ENCODE results near the gene OR6C70.
"Not testable (repeated sequence)": the region's sequence is repeated elsewhere in the genome, so short reads cannot be mapped to it uniquely, and the experiment has no call there.

Gene OR6C70
- total RNA-seq = 0 reads per million in 2 donors

DNA sequence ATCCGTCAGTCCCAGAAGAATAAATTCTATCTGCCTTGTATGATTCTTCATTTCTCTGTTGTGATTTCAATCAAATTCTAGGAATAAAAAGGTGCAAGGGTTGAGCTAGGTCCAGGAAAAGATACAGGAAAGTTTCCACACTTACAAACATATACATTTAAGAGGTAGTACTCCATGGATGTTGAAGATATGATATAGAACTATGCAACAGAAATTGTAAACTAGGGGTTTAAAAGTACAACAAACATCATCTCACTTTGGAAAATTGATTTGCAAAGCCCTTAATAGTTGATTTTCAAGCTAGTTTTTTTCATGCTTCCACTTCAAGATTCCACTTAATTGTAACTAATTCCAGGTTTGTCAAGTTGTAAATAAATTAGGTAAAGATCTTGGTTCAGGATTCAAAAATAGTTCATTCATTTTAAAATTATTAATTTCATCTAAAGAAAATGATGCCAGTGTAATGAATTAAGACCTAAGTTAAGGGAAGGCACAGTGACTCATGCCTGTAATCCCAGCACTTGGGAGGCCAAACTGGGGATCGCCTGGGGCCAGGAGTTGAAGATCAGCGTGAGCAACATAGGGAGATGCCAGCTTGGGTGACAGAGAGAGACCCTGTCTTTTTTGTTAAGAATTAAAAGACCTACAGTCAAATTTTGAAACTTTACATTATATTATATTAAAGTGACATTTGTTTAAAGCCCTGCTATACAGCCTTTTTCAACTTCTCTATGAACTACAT is at the start of gene OR6C70:
Gene OR6C70, minus strand, starts transcription at position 51 of the 742 bp plus-strand sequence. Its CDS starts 0 bp downstream, at position 51.
- no peak for DNase-seq

DNA sequence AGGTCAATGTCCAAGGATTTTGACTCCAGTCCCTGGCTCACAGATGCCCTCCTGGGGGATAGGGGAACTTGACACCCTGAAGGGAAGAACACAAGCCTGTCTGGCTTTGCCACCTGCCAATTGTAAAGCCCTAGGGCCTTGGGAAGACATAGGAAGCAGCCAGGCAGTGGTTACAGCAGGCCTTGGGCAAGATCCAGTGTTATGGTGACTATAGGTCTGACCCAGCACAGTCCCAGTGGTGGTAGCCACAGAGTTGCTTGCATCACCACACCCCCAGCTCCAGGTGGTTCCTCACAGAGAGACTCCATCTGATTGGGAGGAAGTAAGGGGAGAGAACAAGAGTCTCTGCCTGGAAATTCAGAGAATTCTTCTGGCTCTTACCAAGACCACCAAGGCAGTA is 46.5 kb upstream of the OR6C70 start:
- no peak for DNase-seq

DNA sequence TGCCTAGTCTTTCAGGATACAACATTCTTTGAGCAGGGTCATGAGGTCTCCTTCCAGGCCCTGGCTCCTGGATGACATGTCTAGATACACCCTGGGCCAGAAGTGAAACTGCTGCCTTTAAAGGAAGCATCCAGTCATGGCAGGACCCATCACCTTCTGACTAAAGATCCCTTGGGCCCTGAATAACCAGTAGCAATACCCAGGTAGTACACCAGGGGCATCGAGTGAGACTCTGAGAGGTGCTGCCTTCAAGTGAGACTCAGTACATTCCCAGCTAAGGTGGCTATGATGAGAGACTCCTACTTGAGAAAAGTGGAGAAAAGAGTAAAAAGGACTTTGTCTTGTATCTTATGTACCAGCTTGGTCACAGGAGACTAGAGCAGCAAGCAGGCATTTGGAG is 45.8 kb upstream of the OR6C70 start:
- no peak for DNase-seq

DNA sequence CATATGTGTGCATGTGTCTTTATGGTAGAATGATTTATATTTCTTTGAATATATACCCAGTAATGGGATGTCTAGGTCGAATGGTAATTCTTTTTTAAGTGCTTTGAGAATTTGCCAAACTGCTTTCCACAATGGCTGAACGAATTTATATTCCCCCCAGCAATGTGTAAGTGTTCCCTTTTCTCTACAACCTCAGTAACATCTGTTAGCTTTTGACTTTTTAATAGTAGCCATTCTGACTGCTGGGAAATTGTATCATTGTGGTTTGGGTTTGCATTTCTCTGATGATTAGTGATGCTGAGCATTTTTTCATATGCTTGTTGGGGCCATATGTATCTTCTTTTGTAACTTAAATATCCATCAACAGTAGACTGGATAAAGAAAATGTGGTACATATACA is 31.7 kb upstream of the OR6C70 start:
- DNase-seq = no peak

DNA sequence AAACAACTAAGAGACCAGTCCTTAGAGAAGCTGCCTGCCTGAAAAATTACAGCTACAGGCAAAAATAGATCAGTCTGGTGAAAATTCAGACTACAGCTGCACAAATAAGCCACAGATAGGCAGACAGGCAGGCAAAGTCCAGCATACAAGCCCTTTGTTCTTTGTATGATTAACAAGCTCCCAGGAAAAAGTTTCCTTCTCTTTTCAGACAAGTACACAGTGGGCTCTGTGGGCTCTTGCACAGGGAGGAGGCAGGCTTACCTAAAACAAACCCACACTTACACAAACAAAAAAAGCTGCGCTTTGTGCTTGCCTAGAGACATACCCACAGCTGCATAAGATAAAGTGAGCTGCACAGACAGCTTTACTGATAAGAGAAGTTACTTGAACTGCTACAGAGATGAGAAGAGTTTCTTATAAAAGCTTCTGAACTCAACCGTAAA is 29.9 kb upstream of the OR6C70 start:
- no peak for DNase-seq

DNA sequence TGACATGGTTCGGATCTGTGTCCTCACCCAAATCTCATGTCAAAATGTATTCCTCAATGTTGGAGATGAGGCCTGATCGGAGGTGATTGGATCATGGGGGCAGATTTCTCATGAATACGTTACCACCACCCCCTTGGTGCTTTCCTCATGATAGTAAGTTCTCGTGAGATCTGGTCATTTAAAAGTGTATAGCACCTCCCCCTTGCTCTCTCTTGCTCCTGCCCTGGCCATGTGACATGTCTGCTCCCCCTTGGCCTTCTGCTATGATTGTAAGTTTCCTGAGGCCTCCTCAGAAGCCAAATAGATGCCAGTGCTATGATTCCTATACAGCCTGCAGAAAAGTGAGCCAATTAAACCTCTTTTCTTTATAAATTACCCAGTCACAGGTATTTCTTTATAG is 29.3 kb upstream of the OR6C70 start:
- no peak for DNase-seq

DNA sequence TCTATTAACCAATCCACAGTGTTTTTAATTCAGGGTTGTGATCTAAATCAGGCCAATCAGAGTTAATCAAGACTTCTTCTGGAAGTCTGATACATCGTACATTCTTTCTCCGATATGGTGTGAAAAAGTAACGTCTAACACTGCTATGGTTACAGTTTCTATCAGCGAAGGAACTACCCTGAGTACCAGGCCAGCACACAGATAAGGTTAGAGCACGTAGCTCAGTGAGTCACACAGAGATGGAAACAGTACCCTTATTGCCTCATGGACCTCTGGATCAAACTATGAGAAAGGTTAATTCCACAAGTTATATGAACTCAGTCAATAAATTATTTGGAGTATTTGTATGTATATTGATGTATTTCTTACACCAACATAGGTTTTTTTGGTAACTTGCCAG is 25.6 kb upstream of the OR6C70 start:
- DNase-seq = no peak

DNA sequence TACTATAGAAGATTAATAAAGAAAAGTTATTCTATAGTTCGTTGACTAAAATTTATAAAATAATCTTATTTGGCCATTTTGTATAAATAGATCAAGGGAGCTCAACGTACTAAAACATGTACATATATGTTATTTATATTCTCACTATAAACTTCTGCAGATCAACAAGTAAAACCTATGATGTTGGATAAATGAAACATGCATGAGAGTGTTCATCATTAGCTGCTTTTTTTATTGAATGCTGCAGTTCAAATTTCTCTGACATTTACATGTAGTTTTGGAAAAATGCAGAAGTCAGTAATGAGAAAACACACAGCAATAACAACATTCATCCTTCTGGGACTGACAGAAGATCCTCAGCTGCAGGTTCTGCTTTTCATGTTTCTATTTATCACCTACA is 22.1 kb upstream of the OR6C70 start, which contains the start of gene OR6C68:
Gene OR6C68, plus strand, starts transcription at position 301 of the 400 bp plus-strand sequence. Its CDS starts 0 bp downstream, at position 301.
- DNase-seq = no peak

DNA sequence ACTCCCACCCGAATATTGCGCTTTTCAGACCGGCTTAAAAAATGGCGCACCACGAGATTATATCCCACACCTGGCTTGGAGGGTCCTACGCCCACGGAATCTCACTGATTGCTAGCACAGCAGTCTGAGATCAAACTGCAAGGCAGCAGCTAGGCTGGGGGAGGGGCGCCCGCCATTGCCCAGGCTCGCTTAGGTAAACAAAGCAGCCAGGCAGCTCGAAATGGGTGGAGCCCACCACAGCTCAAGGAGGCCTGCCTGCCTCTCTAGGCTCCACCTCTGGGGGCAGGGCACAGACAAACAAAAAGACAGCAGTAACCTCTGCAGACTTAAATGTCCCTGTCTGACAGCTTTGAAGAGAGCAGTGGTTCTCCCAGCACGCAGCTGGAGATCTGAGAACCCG is 14.3 kb upstream of the OR6C70 start:
- not testable (repeated sequence) for DNase-seq

DNA sequence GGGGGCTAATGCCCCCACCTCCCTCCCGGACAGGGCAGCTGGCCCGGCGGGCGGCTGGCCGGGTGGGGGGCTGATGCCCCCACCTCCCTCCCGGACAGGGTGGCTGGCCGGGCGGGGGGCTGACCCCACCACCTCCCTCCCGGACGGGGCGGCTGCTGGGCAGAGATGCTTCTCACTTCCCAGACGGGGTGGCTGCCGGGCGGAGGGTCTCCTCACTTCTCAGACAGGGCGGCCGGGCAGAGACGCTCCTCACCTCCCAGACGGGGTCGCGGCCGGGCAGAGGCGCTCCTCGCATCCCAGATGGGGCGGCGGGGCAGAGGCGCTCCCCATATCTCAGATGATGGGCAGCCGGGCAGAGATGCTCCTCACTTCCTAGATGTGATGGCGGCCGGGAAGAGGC is 9.2 kb upstream of the OR6C70 start:
- not testable (repeated sequence) for DNase-seq

DNA sequence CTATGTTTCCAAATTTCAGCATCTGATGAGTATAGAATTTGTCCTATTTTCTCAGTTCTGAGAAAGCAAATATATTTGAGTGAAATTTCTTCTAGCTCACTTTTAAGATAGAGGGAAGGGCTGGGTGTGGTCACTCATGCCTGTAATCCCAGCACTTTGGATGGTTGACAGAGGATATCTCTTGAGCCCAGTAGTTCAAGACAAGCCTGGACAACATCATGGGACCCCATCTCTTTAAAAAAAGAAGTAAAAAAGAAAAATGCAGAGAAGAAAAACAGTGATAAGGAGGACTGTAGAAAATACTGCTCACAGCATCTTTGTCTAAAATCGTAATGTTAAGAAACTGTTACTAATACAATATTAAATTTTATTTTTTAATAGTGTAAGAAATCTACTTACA is 2.3 kb upstream of the OR6C70 start:
- no peak for DNase-seq

DNA sequence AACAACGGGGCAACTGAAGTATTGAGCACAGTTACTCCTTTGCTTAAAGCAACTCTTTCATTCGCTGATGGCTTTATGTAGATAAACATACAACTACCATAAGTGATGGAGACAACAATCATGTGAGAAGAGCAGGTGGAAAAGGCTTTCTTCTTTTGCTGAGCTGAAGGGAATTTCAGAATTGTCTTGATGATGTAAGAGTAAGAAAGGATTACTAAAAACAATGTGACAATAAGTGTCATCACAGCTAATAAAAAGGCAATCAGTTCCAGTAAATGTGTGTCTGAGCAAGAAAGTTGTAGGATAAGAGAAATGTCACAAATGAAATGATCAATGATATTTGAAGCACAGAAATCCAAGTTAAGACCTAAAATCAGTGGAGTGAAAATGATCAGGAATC is 647 bp downstream of the OR6C70 start:
- DNase-seq = no peak

DNA sequence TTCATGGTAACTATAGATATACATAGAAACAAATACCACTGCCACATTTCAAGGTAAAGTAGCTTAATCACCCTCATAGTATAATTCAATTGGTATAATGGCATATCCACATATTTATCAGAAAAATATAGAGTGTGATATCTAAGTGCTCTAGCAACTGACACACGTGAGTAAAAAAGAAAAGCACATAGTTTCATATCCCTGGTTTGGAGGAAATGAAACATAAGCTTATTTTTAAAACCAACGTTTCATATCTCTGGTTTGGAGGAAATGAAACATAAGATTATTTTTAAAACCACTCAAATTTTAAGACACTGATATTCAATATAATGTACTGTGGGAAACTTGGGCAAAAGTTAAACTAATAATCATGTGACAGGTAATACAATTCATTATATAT is 2.1 kb downstream of the OR6C70 start:
- no peak for DNase-seq

DNA sequence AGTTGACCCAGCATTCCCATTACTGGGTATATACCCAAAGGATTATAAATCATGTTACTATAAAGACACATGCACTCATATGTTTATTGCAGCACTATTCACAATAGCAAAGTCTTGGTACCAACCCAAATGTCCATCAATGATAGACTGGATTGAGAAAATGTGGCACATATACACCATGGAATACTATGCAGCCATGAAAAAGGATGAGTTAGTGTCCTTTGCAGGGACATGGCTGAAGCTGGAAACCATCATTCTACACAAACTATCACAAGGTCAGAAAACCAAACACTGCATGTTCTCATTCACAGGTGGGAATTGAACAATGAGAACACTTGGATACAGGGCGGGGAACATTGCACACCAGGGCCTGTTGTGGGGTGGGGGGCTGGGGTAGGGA is 5.0 kb downstream of the OR6C70 start:
- DNase-seq = not testable (repeated sequence)

DNA sequence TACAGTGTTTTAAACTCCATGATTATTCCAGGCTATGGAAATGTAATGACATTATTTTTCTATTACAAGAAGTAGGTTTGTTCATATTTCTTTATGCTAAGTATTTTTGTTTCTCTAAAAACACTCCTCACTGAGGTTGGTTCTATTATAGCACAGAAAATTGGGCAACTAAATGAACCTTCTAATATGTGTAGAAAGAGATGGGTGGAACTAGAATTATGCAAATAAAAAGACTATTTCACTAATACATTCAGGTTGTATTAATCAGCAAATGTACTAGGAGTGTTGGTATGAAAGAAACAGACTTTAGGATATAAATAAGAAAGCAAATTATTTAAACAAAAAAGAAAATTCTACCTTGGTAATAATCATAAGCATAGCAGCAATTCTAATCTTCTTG is 21.1 kb downstream of the OR6C70 start:
- no peak for DNase-seq

DNA sequence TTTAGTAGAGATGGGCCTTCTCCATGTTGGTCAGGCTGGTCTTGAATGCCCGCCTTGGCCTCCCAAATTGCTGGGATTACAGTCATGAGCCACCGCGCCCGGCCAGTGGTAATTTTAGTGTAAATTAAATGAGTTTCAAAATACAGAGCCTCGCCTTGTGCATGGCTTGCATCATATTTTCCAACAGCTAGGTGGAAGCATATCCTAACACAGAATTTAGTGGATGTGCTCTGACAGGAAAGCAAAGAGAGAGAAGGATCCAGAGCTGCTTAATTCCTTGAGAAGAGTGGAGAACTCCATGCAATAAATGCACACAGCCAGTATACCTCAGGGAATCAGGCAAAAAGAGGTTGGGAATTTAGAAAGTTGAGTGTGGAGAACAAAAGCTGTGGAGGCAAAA is 23.6 kb downstream of the OR6C70 start:
- no peak for DNase-seq

DNA sequence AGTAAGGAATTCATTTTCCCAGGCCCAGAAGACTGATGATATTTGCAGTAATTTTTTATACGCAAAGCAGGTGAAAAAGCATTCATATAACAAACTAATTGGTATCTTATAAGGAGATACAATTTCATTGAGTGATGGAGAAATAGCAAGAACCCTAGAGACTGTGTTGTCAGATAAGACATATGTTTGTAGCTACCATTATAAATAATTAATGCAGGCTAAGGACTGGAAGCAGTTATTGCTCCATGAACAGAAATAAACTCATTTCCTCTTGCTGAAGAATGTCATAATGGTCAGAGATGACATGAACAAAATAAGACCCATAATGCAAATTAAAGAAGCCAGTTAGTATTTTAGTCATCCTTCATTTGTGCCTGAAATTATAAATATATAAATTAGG is 24.6 kb downstream of the OR6C70 start:
- no peak for DNase-seq

DNA sequence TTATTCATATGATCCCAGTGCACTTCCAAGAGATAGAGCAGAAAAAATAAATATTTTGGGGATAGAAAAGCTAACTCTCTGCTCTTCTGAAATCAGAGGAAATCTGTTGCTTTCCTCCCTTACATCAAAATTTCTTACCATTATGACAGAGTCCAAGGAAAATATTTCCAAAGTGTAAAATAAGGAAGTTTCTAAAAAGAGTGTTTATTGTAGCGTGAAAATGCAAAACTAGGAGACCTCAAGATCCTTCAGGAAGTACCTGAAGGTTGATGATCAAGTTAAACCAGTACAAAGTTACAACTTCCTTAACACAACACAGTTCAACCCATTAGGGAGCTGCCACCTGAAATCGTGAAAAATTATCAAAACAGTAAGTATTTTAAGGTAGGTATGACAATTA is 26.2 kb downstream of the OR6C70 start, which contains the start of gene OR6C2:
Gene OR6C2, plus strand, starts transcription at position 301 of the 400 bp plus-strand sequence. CDS start 8,138 bp downstream, outside the sequence.
- no peak for DNase-seq

DNA sequence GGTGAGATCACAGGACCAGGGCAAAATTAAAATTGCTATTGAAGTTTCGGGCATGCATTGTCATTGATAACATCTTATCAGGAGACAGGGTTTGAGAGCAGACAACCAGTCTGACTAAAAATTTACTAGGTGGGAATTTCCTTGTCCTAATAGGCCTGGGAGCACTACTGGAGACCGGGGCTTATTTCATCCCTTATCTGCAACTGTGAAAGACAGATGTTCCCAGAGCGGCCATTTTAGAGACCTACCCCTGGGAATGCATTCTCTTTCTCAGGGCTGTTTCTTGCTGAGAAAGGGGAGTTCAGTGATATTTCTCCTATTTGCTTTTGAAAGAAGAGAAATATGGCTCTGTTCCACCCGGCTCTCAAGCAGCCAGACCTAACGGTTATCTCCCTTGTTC is 28.7 kb downstream of the OR6C70 start:
- not testable (repeated sequence) for DNase-seq

DNA sequence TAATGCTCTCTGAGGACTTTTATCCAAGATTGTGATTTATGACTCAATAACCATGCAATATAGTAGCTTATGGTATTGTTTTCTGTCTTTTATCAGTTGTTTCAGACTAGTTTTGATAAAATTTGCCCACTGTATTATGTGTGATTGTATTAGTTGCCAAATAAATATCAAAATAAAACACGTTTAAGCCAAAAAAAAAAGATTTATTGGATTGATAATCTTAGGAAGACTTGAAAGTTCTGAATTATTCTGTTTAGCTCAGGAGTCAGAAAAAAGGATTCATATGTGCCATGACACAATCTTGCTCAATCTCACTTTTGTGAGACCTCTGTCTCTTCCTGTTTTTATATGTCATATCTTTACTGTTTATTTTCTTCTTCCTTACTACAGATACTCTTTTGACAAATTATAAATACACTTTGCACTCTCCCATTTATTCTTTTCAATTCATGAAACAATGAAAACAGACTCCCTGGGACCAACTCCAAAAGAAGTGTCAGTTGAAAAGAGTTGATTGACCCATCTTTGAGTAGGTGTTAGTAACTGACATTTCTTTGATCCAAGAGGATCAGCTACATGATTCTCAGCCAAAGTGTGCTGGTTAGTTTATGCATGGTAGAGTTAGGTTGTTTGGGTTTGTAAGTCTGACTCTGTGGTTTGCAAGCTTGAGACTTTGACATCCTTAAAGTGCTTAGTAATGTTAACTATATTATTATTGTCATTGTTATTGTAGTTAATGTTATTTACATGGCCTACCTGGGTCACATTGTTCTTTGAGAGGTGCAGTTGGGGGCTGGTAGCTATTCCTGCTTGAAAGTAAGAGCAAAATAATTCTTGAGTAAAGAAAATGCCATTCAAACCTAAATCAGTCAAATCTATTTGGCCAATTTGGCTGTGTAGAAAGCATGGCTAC is 41.4 kb downstream of the OR6C70 start:
- DNase-seq = no peak

DNA sequence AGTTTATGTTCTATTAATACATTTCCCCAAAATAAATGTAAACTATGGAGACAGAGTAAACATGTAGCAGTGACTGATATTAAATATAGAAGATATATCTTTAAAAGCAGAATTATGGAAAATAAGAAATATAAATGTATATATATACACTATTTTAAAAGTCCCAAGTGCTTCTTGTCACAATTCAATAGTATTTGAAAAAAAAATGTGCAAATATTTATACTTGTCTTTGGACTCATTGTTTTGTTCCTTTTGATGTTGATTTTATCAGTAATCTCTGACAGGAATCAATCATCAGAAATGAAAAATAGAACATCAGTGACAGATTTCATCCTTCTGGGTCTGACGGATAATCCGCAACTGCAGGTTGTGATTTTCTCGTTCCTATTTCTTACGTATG is 44.0 kb downstream of the OR6C70 start, which contains the start of gene OR6C76:
Gene OR6C76, plus strand, starts transcription at position 301 of the 400 bp plus-strand sequence. Its CDS starts 0 bp downstream, at position 301.
- no peak for DNase-seq

DNA sequence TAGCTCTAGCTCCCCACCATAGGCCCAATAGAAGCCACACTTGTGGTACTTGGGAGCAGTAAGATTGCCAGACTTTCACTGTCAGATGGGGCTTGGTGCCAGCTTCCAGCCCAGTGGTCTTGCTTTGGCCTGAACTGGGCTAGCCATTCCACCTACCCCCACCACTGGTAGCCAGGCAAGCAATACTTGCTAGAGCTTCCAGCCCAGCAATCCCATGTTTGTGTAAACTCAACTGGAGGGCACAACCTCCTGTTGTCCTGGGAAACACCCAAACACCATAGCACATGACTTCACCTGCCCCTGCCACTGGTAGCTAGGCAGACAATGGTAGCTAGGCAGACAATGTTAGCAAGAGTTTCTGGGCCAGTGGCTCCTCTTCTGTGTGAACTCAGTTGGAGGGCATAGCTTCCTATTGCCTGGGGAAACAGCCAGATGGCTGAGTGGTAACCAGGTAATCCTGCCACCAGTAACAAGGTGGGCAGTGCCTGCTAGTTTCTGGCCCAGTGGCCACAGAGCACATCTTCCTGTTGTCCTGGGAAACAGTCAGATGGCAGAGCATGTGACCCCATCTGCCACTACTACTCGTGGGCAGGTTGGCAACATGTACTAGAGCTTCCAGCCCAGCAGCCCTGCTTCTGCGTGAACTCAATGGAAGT is 49.5 kb downstream of the OR6C70 start:
- no peak for DNase-seq

Measured in T-helper 2 cell (primary cell).